GM12873 (cell line): Measurements from ENCODE around the gene TRAM2.

Experiments used
- TF ChIP-seq, protein P1 (sequence below): IDR thresholded peaks from 2 replicates; pipeline ENCODE4 v1.5.1; 2012; ENCODE audit warnings: low read depth, mild to moderate bottlenecking, moderate library complexity, low read length, control low read depth; ENCODE audit not compliant: insufficient read depth; ENCODE audit errors: missing control alignments

Gene TRAM2

GRCh38 chr6:52595000-52595795 lies 18.3 kb upstream of the TRAM2 start:
- TF ChIP-seq, protein P1, sequence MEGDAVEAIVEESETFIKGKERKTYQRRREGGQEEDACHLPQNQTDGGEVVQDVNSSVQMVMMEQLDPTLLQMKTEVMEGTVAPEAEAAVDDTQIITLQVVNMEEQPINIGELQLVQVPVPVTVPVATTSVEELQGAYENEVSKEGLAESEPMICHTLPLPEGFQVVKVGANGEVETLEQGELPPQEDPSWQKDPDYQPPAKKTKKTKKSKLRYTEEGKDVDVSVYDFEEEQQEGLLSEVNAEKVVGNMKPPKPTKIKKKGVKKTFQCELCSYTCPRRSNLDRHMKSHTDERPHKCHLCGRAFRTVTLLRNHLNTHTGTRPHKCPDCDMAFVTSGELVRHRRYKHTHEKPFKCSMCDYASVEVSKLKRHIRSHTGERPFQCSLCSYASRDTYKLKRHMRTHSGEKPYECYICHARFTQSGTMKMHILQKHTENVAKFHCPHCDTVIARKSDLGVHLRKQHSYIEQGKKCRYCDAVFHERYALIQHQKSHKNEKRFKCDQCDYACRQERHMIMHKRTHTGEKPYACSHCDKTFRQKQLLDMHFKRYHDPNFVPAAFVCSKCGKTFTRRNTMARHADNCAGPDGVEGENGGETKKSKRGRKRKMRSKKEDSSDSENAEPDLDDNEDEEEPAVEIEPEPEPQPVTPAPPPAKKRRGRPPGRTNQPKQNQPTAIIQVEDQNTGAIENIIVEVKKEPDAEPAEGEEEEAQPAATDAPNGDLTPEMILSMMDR, result no peak

GRCh38 chr6:52594221-52594620 lies 17.4 kb upstream of the TRAM2 start:
- TF ChIP-seq, protein P1, result no peak

- TF ChIP-seq, protein P1, result no peak
Measured at GRCh38 chr6:52591832-52592231, 15.0 kb upstream of the TRAM2 start.

DNA sequence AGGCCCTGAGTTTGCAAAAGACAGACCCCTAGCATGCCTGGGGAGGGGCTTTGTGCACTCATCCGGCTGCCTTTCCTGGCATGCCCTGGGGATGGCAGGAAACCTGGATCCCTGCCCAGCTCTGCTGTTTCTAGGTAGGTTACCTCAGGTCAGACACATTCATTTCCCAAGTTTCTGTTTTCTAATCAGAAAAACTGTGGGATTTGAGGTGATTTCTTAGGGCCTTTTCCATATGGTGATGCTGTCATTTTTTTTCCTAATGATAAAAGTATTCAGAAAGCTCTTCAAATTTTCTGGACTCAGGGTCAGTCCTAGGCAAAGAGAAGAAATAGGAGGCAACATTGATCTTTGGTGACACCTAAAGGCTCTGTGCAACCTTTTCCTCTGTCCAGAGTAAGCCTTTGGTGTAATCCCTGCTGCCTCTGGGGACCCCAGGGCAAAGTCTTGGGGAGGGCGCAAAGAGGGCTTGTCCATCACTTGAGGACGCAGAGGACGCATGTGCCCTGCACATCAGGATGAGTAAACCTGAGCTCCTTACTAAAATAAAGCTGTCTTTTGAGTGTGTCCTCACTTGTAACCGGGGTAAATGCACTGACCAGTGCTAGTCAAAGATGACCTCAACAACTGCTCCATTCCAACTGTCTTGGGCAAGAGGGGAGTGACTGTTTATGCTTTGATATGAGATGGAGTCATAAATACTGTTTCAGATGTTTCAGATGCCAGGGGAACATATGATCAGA lies 13.5 kb upstream of the TRAM2 start:
- TF ChIP-seq, protein P1, result no peak

DNA sequence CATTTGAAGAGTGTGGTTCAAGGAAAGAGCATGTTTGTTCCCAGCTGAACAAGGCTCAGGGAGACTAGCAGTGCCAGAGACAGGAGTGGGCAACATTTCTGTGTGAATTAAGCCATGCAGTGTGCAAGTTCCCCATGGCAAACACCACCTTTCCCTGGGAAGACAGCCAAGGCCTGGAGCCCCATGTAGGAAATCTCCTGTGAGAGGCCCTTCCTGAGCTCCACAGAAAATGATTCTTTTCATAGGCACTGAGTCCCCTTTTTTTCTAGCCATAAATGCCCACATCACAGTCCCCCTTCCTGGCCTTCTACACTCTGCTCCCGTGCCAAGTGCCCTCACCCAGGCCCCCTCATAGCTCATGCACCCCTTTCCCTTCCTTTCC lies 11.8 kb upstream of the TRAM2 start:
- TF ChIP-seq, protein P1, result no peak

DNA sequence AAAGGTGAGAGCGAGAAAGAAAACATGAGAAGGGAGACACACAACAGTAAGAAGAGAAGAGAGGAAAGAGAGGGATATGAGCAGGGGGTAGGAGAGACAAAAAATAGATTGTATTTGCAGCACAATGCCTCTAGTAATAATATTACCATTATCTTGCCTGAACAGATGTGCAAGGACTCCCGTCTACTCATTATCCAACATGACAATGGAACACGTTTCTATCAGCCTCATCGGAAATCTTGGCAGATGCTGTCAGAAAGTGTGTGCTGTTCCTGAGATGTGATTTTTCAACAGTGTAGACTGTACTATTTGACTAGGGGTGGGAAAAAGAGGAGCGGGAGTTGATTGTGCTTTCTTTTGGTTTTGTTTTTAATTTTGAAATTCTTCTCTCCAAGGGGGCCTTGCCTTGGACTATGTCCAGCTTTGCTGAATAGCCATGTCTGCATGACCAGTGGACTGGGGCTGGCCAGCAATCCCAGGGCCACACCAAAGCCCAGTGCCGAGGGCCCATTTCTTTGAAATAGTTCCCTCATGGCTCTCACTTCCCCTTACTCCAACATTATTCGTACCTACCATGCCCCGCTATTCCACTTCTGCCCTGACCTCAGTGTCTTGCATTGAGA lies 11.3 kb upstream of the TRAM2 start:
- TF ChIP-seq, protein P1, result no peak

DNA sequence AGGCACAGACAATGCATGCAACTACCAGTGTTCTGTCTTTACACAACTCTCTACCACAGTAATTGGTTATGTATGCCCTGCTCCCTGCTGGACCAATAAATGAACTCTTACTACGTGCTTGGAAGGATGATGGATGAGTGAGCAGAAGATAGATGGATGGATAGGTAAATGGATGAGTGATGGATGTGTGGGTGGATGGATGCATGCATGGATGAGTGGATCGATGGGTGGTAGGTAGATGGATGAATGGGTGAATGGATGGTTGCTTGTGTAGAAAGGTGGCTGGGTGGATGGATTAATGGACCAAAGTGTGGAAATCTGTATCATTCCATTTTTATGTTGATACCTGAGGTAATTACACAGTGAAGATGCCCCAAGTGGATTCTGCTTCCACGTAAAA lies 10.1 kb upstream of the TRAM2 start:
- TF ChIP-seq, protein P1, result no peak
